ENCODE results near the gene KAT2A. TPM values are rescaled to one million over a fixed set of nuclear protein-coding genes. Genes with fewer than 3 reads are reported as not detected.
A peak's percentile ranks its signal among the peaks of the same experiment; 100 is the strongest.

The KAT2A gene
- polyA plus RNA-seq, 3 donors = 1.9 to 68.7 (median 2.0) TPM

DNA sequence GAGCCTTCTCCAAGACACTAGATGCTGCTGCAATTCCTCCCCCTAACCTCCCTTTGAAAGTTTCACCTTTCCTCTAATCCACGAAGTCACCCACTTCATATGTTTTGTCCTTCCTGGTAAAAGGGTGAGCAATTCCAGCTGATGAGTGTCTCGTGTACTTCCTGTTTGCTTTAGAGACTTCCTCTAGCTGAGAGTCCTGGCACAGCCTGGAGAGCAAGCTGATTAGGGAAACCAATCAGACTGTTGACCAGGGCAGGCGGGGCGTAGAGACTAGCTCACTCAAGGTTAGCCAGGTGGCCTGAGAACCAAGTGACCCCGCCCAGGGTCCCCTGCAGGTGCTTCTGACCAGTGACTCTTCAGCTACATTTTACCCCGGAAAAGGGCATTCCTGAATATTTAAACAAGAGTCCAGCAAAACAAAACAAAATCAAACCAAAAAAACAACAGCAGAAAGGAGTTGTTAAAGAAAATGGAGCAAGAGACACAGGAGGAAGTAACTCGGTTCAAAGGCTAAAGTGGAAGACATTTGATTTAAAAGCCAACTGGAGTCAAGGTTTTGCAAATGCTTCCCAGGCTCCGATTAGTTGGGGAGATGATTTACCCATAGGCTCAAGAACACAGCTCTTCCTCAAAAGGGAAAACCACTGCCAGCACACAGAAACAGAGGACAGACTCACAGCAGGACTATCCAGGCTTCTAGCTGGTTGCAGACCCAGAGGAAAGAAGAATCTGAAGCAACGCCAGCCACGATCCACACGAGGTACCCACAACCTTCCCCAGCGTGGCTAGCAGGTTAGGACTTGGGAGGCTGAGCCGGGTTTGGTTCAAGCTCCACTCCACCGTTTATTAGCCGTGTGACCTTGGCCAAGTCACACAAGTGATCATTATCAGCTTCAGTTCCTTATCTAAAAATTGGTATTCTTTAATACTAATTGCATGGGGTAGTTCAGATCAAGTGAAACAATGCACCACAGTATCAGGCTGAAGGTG lies 14.8 kb upstream of the KAT2A start:
- WGBS (ENCODE audit: insufficient coverage) = 36% methylated on average over 7 of the region's 15 CpGs
- Histone ChIP-seq H2AFZ (ENCODE audit: insufficient read depth, low read depth, low read length, poor library complexity, severe bottlenecking) (no peak overlapping the region), H3K4me2 (replicated peaks; ENCODE audit: extremely low read depth, low read length, poor library complexity, severe bottlenecking) (peak overlapping the region; percentile 52), H3K9ac (ENCODE audit: insufficient read depth, low read length, poor library complexity, severe bottlenecking) (no peak overlapping the region), H3K36me3 (replicated peaks in 1 of 2; ENCODE audit: control insufficient read depth in 1 of 2, insufficient read depth in 2 of 2, low read length in 2 of 2) (peaks cover 8 to 57% of the 10 kb centered on the region in 2 donors), H3K9me3 (replicated peaks in 1 of 2; ENCODE audit: control insufficient read depth in 1 of 2, insufficient read depth in 1 of 2, low read length in 2 of 2) (no peaks in the 10 kb centered on the region), H3K27ac (ENCODE audit: low read depth in 1 of 2, low read length in 2 of 2) (peak overlapping the region; percentile 59 to 84), H4K20me1 (ENCODE audit: insufficient read depth, low read length) (peaks cover 97% of the 10 kb centered on the region), H3K4me3 (replicated peaks in 1 of 3; ENCODE audit: low read depth in 2 of 3, low read length in 3 of 3) (peak overlapping the region in 1 of 3 experiments; percentile 37), H3K27me3 (ENCODE audit: control insufficient read depth in 2 of 2, insufficient read depth in 2 of 2, low read length in 2 of 2) (no peaks in the 10 kb centered on the region), H3K4me1 (ENCODE audit: control insufficient read depth in 1 of 2, insufficient read depth in 2 of 2, low read length in 2 of 2) (peaks cover 59 to 66% of the 10 kb centered on the region in 2 donors), H3K79me2 (ENCODE audit: insufficient read depth, low read length) (peaks cover 91% of the 10 kb centered on the region)
- Mint-ChIP-seq H3K4me3 (peak overlapping the region; percentile 20 to 75), H3K4me1 (peaks cover 65% of the 10 kb centered on the region), H3K9me3 (no peaks in the 10 kb centered on the region), H3K27me3 (ENCODE audit: low read depth in 3 of 3) (no peaks in the 10 kb centered on the region), H3K36me3 (peaks cover 13 to 43% of the 10 kb centered on the region in 2 donors), H3K27ac (peak overlapping the region; percentile 84 to 95 (median 94))
- TF ChIP-seq CTCF (IDR thresholded peaks at IDR 0.05) = no peak
- peak; percentile 75 to 88 (median 87) for DNase-seq
- intact Hi-C loops (cut with micrococcal nuclease) = no loop called here

DNA sequence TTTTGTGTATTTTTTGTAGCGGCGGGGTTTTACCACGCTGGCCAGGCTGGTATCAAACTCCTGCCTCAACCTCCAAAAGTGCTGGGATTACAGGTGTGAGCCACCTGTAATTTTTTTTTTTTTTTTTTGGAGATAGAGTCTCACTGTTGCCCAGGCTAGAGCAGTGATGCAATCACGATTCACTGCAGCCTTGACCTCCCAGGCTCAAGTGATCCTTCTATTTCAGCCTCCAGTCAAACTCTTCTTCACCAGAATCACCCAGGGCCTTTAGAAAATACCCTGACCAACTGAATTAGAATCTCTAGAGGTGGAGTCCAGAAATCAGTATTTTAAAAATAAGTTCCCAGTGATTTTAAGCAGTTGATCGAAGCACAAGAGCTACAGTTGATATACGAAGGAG lies 14.0 kb upstream of the KAT2A start:
- peak overlapping the region; percentile 84 to 95 (median 94) for H3K27ac Mint-ChIP-seq
- WGBS (ENCODE audit: insufficient coverage) = 100% methylated on average over 2 of the region's 6 CpGs
- H3K9me3 Mint-ChIP-seq = no peaks in the 10 kb centered on the region
- no peaks in the 10 kb centered on the region for H3K27me3 ChIP-seq (ENCODE audit: control insufficient read depth in 2 of 2, insufficient read depth in 2 of 2, low read length in 2 of 2)
- H3K4me3 ChIP-seq (replicated peaks in 1 of 3; ENCODE audit: low read depth in 2 of 3, low read length in 3 of 3) = peak overlapping the region in 1 of 3 experiments; percentile 37
- H3K79me2 ChIP-seq (ENCODE audit: insufficient read depth, low read length) = peaks cover 91% of the 10 kb centered on the region
- peaks cover 20 to 44% of the 10 kb centered on the region in 2 donors for H3K36me3 Mint-ChIP-seq
- peaks cover 14 to 58% of the 10 kb centered on the region in 2 donors for H3K36me3 ChIP-seq (replicated peaks in 1 of 2; ENCODE audit: control insufficient read depth in 1 of 2, insufficient read depth in 2 of 2, low read length in 2 of 2)
- no peaks in the 10 kb centered on the region for H3K9me3 ChIP-seq (replicated peaks in 1 of 2; ENCODE audit: control insufficient read depth in 1 of 2, insufficient read depth in 1 of 2, low read length in 2 of 2)
- H3K4me1 ChIP-seq (ENCODE audit: control insufficient read depth in 1 of 2, insufficient read depth in 2 of 2, low read length in 2 of 2) = peaks cover 63 to 70% of the 10 kb centered on the region in 2 donors
- peaks cover 72% of the 10 kb centered on the region for H3K4me1 Mint-ChIP-seq
- H3K4me3 Mint-ChIP-seq = no peak overlapping the region
- peaks cover 99% of the 10 kb centered on the region for H4K20me1 ChIP-seq (ENCODE audit: insufficient read depth, low read length)
- intact Hi-C loops (cut with micrococcal nuclease) = no loop called here
- no peaks in the 10 kb centered on the region for H3K27me3 Mint-ChIP-seq (ENCODE audit: low read depth in 3 of 3)
- peak overlapping the region; percentile 52 for H3K4me2 ChIP-seq (replicated peaks; ENCODE audit: extremely low read depth, low read length, poor library complexity, severe bottlenecking)
- H3K27ac ChIP-seq (ENCODE audit: low read depth in 1 of 2, low read length in 2 of 2) = peak overlapping the region; percentile 59 to 84
- TF ChIP-seq CTCF (IDR thresholded peaks at IDR 0.05) = no peak
- no peak overlapping the region for H2AFZ ChIP-seq (ENCODE audit: insufficient read depth, low read depth, low read length, poor library complexity, severe bottlenecking)
- DNase-seq = no peak
- H3K9ac ChIP-seq (ENCODE audit: insufficient read depth, low read length, poor library complexity, severe bottlenecking) = no peak overlapping the region

Data from CD14-positive monocyte (primary cell).